H1 (cell line): ENCODE measurements around the gene MECP2. TPM values are rescaled to one million over a fixed set of nuclear protein-coding genes. Genes with fewer than 3 reads are reported as not detected.

Experiments
- BCL11A ChIP-seq, 2 experiments: IDR thresholded peaks; one replicate each; pipeline ENCODE4 v1.6.1; 2011; ENCODE audit warnings: low read depth in 2 of 2, low read length in 2 of 2, mild to moderate bottlenecking in 2 of 2
- CHD1 ChIP-seq: IDR thresholded peaks from 2 replicates; pipeline ENCODE4 v1.6.1; 2012; ENCODE audit warnings: low read depth, low read length, improper control_type of control experiment
- EGR1 ChIP-seq: IDR thresholded peaks from 2 replicates; pipeline ENCODE4 v1.6.1; 2011; ENCODE audit warnings: low read depth, low read length, borderline replicate concordance
- GTF2F1 ChIP-seq: IDR thresholded peaks from 2 replicates; pipeline ENCODE4 v1.6.1; 2012; ENCODE audit warnings: low read depth, low read length, improper control_type of control experiment, borderline replicate concordance
- JUND ChIP-seq: IDR thresholded peaks from 2 replicates; pipeline ENCODE4 v1.6.1; 2011; ENCODE audit warnings: mild to moderate bottlenecking, improper control_type of control experiment, low read length
- KDM1A ChIP-seq: fragments of 200-600, 300-600 bp; sonication (generic); IDR thresholded peaks from 2 replicates; pipeline ENCODE4 v1.7.1; 2016; ENCODE audit warnings: mild to moderate bottlenecking, low read length, borderline replicate concordance
- MAFK ChIP-seq: IDR thresholded peaks from 2 replicates; pipeline ENCODE4 v1.6.1; 2012; ENCODE audit warnings: low read depth, mild to moderate bottlenecking, improper control_type of control experiment, low read length
- POLR2A ChIP-seq, 2 experiments: IDR thresholded peaks; 1 replicate in 1 of 2; 2 replicates in 1 of 2; pipeline ENCODE4 v1.6.1; 2011; ENCODE audit warnings: low read depth in 2 of 2, low read length in 2 of 2, mild to moderate bottlenecking in 2 of 2; ENCODE audit errors: control extremely low read depth in 1 of 2
- RAD21 ChIP-seq, 2 experiments: IDR thresholded peaks in 1 of 2; conservative IDR thresholded peaks in 1 of 2; 2 replicates each; pipeline ENCODE4 v1.6.1; 2011; ENCODE audit warnings: low read depth in 2 of 2, low read length in 2 of 2, improper control_type of control experiment in 1 of 2, inconsistent platforms in 1 of 2, mild to moderate bottlenecking in 1 of 2, moderate library complexity in 1 of 2
- RNF2 ChIP-seq: fragments of 200-900, 300-1000 bp; sonication (generic); IDR thresholded peaks from 2 replicates; pipeline ENCODE4 v1.7.1; 2016; ENCODE audit warnings: borderline replicate concordance, low read depth, mild to moderate bottlenecking, antibody characterized with exemption, low read length; ENCODE audit not compliant: poor library complexity, severe bottlenecking; ENCODE audit errors: missing control alignments
- SIRT6 ChIP-seq: IDR thresholded peaks from one replicate; pipeline ENCODE4 v1.7.1; 2012; ENCODE audit warnings: low read length, inconsistent platforms
- SP4 ChIP-seq: IDR thresholded peaks from 2 replicates; pipeline ENCODE4 v1.6.1; 2012; ENCODE audit warnings: low read length, inconsistent platforms
- polyA plus RNA-seq, 7 experiments: library from polyadenylated mRNA; depleted of rRNA in 3 of 7; stranded (reverse) in 5 of 7; unstranded in 2 of 7; fragments of >200 nt in 5 of 7; fragments of 200-250 nt in 2 of 7; gene quantifications; 1 replicate in 5 of 7; 2 replicates in 1 of 7; 4 replicates in 1 of 7; pipeline versions ENCODE4 v1.2.1 to v1.2.3, GENCODE V29; 2011 to 2013; ENCODE audit warnings: missing spikeins in 2 of 7, mixed read lengths in 2 of 7
- total RNA-seq: library from RNA; stranded (reverse); fragmentation: NEBNext Ultra II Directional; extraction: Animal tissue kit (Norgen Biotek cat#: 25700); gene quantifications from 2 replicates; pipeline ENCODE4 v1.2.1, GENCODE V29; 2021
- TF ChIP-seq, protein P1 (sequence below): IDR thresholded peaks from 2 replicates; pipeline ENCODE4 v1.6.1; 2012; ENCODE audit warnings: inconsistent platforms
- TF ChIP-seq, protein P2 (sequence below): IDR thresholded peaks from 2 replicates; pipeline ENCODE4 v1.6.1; 2011; ENCODE audit warnings: low read depth, mild to moderate bottlenecking, low read length; ENCODE audit not compliant: insufficient read depth
- TF ChIP-seq, protein P3 (sequence below): IDR thresholded peaks from 2 replicates; pipeline ENCODE4 v1.6.1; 2012; ENCODE audit warnings: low read length, inconsistent platforms

MECP2 gene
- total and polyA plus RNA-seq, 2 of the 8 experiments (the other 6 are each of a cell fraction or from before 2014, with no cell fraction given) = 5.0 to 32.4 TPM

DNA sequence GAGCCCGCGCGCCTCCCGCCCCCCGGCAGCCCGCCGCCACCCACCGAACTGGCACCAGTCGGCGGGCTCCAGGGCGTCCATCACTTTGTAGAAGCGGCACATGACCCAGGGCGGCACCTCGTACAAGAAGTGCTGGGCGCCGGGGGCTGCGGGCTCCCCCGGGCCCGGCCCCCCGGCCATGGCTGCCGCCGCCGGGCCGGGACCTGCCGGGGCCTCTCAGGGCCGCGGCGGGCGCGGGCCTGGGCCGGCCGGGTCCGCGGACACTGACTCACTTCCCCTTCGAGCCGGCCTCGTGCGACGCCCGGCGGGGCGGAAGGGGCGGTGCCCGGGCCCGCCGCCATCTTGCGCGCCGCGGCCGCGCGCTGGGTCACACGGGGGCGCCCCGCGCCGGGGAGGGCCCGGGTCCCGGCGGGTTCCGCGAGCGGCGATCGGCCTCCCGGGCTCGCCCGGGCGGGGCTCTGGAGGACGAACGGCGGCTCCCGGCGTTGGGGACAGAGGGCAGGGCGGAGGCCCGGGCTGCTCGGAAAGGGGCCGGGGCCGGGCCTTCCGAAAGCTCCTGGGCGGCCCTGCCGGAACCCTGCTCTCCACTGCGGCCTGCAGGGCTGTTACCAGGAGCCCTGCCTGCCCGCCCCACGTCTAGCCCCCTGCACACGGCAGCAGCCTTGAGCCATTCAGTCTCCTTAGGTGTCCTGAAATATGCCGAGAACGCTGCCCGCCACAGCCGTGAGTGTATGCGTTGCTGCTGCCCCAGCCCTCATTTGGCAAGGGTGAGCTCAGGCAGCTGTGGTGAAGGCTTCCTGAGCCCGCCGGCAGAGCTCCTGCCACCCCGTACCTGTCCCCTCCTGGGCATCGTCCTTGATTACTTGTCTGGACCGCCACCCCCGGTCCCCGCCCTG is 77.6 kb downstream of the MECP2 start, which contains the start of gene IRAK1 (continued):
- TF ChIP-seq CHD1 = no peak
- TF ChIP-seq, protein P1, sequence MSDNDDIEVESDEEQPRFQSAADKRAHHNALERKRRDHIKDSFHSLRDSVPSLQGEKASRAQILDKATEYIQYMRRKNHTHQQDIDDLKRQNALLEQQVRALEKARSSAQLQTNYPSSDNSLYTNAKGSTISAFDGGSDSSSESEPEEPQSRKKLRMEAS = peak; percentile 47
- TF ChIP-seq MAFK = no peak
- no peak for TF ChIP-seq JUND
- no peak for TF ChIP-seq SIRT6
- TF ChIP-seq GTF2F1 = no peak
- TF ChIP-seq, protein P2, sequence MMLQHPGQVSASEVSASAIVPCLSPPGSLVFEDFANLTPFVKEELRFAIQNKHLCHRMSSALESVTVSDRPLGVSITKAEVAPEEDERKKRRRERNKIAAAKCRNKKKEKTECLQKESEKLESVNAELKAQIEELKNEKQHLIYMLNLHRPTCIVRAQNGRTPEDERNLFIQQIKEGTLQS = no peak
- no peak for TF ChIP-seq BCL11A (IDR thresholded peaks at IDR 0.05; ENCODE audit: low read depth in 2 of 2, low read length in 2 of 2)
- TF ChIP-seq RAD21 (IDR thresholded peaks at IDR 0.05 in 1 of 2, conservative IDR thresholded peaks at IDR 0.05 in 1 of 2; ENCODE audit: low read depth in 2 of 2, low read length in 2 of 2) = peak in 1 of 2 experiments; percentile 7; a peak in 1 of 4 replicates
- TF ChIP-seq, protein P3, sequence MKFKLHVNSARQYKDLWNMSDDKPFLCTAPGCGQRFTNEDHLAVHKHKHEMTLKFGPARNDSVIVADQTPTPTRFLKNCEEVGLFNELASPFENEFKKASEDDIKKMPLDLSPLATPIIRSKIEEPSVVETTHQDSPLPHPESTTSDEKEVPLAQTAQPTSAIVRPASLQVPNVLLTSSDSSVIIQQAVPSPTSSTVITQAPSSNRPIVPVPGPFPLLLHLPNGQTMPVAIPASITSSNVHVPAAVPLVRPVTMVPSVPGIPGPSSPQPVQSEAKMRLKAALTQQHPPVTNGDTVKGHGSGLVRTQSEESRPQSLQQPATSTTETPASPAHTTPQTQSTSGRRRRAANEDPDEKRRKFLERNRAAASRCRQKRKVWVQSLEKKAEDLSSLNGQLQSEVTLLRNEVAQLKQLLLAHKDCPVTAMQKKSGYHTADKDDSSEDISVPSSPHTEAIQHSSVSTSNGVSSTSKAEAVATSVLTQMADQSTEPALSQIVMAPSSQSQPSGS = no peak
- TF ChIP-seq SP4 = no peak
- TF ChIP-seq EGR1 = no peak
- no peak for TF ChIP-seq RNF2
- no peak for TF ChIP-seq KDM1A
- TF ChIP-seq POLR2A (IDR thresholded peaks at IDR 0.05; ENCODE audit: control extremely low read depth in 1 of 2, low read depth in 2 of 2, low read length in 2 of 2) = no peak
